Chondrocyte (in vitro differentiated cells): ENCODE measurements around the gene ASPRV1. TPM values are rescaled to one million over a fixed set of nuclear protein-coding genes. Genes with fewer than 3 reads are reported as not detected.
A peak's percentile ranks its signal among the peaks of the same experiment; 100 is the strongest.

ENCODE experiments used
- DNase-seq: peaks from one replicate; pipeline ENCODE4 v3.0.0; 2021; ENCODE audit warnings: mixed read lengths, low spot score
- H3K27ac Mint-ChIP-seq: one replicate; pipeline ENCODE4 v1.8.0; 2021; ENCODE audit warnings: mild to moderate bottlenecking, moderate library complexity, mixed read lengths; ENCODE audit not compliant: unreplicated experiment
- H3K27me3 Mint-ChIP-seq: 2 replicates; pipeline ENCODE4 v1.8.0; 2021; ENCODE audit warnings: low read depth, mixed read lengths
- H3K36me3 Mint-ChIP-seq: 2 replicates; pipeline ENCODE4 v1.8.0; 2021; ENCODE audit warnings: low read depth, mixed read lengths
- H3K4me1 Mint-ChIP-seq: 2 replicates; pipeline ENCODE4 v1.8.0; 2021; ENCODE audit warnings: low read depth, mild to moderate bottlenecking, mixed read lengths
- H3K4me3 Mint-ChIP-seq: one replicate; pipeline ENCODE4 v1.8.0; 2021; ENCODE audit warnings: mild to moderate bottlenecking, moderate library complexity, mixed read lengths; ENCODE audit not compliant: unreplicated experiment
- H3K9me3 Mint-ChIP-seq: 2 replicates; pipeline ENCODE4 v1.8.0; 2021; ENCODE audit warnings: low read depth, mixed read lengths
- total RNA-seq: library from RNA; stranded (reverse); gene quantifications from 3 replicates; pipeline ENCODE4 v1.2.1, GENCODE V29; 2021
- TF ChIP-seq, protein P1 (sequence below): fragments of 200-600 bp; sonication (generic); IDR thresholded peaks from 2 replicates; pipeline ENCODE4 v1.5.0; 2021; ENCODE audit warnings: antibody characterized with exemption, mild to moderate bottlenecking, moderate library complexity

ASPRV1 gene
- total RNA-seq, 1 donor from 2014 or later, result 0.35 TPM

GRCh38 chr2:69936906-69937305 is 24.5 kb downstream of the ASPRV1 start:
- no peak for DNase-seq
- H3K27ac Mint-ChIP-seq, result peak overlapping the region; percentile 68

DNA sequence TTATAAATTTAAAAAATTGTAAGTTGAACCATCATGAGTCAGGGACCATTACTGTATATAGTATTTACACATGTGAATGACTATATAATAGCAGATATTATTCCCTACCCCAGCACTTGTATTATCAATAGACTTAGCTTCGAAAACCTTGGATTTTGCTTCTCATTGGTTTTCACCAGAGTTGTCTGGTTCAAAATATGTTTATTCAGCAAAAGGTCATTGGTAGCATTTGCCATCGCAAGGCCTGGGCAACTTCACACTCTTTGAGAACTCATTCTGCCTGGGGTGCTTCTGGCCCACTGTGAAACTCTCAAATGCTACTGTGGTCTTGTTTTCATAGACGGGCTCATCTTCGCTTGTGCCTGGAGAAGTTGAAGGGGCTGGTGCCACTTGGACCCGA is 26.4 kb downstream of the ASPRV1 start:
- Mint-ChIP-seq H3K36me3 (peaks cover 37% of the 10 kb centered on the region), H3K27ac (no peak overlapping the region), H3K9me3 (no peaks in the 10 kb centered on the region), H3K4me3 (no peak overlapping the region), H3K4me1 (peaks cover 38% of the 10 kb centered on the region), H3K27me3 (no peaks in the 10 kb centered on the region)
- DNase-seq, result no peak
- TF ChIP-seq, protein P1, sequence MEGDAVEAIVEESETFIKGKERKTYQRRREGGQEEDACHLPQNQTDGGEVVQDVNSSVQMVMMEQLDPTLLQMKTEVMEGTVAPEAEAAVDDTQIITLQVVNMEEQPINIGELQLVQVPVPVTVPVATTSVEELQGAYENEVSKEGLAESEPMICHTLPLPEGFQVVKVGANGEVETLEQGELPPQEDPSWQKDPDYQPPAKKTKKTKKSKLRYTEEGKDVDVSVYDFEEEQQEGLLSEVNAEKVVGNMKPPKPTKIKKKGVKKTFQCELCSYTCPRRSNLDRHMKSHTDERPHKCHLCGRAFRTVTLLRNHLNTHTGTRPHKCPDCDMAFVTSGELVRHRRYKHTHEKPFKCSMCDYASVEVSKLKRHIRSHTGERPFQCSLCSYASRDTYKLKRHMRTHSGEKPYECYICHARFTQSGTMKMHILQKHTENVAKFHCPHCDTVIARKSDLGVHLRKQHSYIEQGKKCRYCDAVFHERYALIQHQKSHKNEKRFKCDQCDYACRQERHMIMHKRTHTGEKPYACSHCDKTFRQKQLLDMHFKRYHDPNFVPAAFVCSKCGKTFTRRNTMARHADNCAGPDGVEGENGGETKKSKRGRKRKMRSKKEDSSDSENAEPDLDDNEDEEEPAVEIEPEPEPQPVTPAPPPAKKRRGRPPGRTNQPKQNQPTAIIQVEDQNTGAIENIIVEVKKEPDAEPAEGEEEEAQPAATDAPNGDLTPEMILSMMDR, result no peak

More at GRCh38 chr2:69936906-69937305, 24.5 kb downstream of the ASPRV1 start:
- Mint-ChIP-seq H3K4me1 (peaks cover 34% of the 10 kb centered on the region), H3K9me3 (no peaks in the 10 kb centered on the region), H3K36me3 (peaks cover 37% of the 10 kb centered on the region), H3K4me3 (no peak overlapping the region), H3K27me3 (no peaks in the 10 kb centered on the region)
- TF ChIP-seq, protein P1, result no peak

GRCh38 chr2:69934614-69934908 is 26.9 kb downstream of the ASPRV1 start:
- no peaks in the 10 kb centered on the region for H3K27me3 Mint-ChIP-seq
- peaks cover 38% of the 10 kb centered on the region for H3K4me1 Mint-ChIP-seq
- H3K9me3 Mint-ChIP-seq, result no peaks in the 10 kb centered on the region
- H3K4me3 Mint-ChIP-seq, result peak overlapping the region; percentile 51
- peaks cover 34% of the 10 kb centered on the region for H3K36me3 Mint-ChIP-seq
- TF ChIP-seq, protein P1, result no peak
- no peak for DNase-seq
- peak overlapping the region; percentile 97 for H3K27ac Mint-ChIP-seq

GRCh38 chr2:69933839-69934613 is 27.4 kb downstream of the ASPRV1 start:
- TF ChIP-seq, protein P1, result no peak
- no peak for DNase-seq
- H3K4me3 Mint-ChIP-seq, result peak overlapping the region; percentile 51
- no peaks in the 10 kb centered on the region for H3K9me3 Mint-ChIP-seq
- H3K4me1 Mint-ChIP-seq, result peaks cover 38% of the 10 kb centered on the region
- H3K27me3 Mint-ChIP-seq, result no peaks in the 10 kb centered on the region
- peaks cover 31% of the 10 kb centered on the region for H3K36me3 Mint-ChIP-seq
- peak overlapping the region; percentile 97 for H3K27ac Mint-ChIP-seq

DNA sequence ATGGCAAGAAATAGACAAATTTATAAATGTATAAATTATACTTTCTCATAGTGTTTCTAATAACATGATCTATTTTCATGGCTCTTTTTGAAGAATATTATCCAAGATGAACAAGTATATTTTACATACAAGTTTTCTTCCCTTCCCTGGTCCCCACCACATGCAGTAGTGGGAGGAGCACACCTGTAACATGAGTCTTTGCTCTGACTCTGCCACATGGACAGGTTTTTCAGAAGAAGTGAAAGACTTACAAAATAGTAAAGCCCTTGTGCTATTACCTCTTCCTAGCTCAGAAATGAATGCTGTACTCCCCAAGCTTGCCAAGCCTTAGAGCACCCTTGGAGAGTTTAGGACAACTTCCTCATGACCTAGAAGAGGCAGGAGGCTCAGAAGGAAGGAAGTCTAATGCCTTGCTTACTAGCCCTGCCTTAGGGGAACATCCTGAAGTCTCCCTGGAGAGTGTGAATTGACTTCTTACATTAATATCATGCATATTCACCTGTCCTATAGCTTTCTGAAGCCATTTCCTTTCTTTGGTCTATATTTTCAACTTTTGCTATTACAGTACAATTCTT is 28.1 kb downstream of the ASPRV1 start:
- Mint-ChIP-seq H3K4me1 (peaks cover 38% of the 10 kb centered on the region), H3K9me3 (no peaks in the 10 kb centered on the region), H3K36me3 (peaks cover 24% of the 10 kb centered on the region), H3K4me3 (no peak overlapping the region), H3K27me3 (no peaks in the 10 kb centered on the region), H3K27ac (peak overlapping the region; percentile 97)
- TF ChIP-seq, protein P1, result no peak
- no peak for DNase-seq
